Prostate gland (tissue), 2 donors: ENCODE measurements around the gene SUGCT. TPM values are rescaled to one million over a fixed set of nuclear protein-coding genes. Genes with fewer than 3 reads are reported as not detected.

ENCODE experiments used
- DNase-seq: peaks from one replicate; pipeline ENCODE4 v3.0.0-alpha.2; 2019; ENCODE audit warnings: low spot score
- H3K27ac ChIP-seq, 2 donors: fragments of 200-600 bp; sonication (generic); 2 replicates each; pipeline ENCODE4 v1.5.1; 2017 to 2019
- H3K27me3 ChIP-seq: fragments of 200-600 bp; sonication (generic); replicated peaks from 2 replicates; pipeline ENCODE4 v1.5.1; 2019; ENCODE audit not compliant: insufficient read depth
- H3K36me3 ChIP-seq, 2 donors: fragments of 200-600 bp; sonication (generic); 1 replicate in 1 of 2; 2 replicates in 1 of 2; pipeline versions ENCODE4 v1.5.1 to v1.8.1; 2017 to 2019
- H3K4me1 ChIP-seq: fragments of 200-600 bp; sonication (generic); replicated peaks from 2 replicates; pipeline ENCODE4 v1.5.1; 2019
- H3K4me3 ChIP-seq, 2 donors: fragments of 200-600 bp; sonication (generic); 2 replicates each; pipeline ENCODE4 v1.5.1; 2017 to 2019
- H3K9me3 ChIP-seq: fragments of 200-600 bp; sonication (generic); 2 replicates; pipeline ENCODE4 v1.5.1; 2017
- POLR2A ChIP-seq: fragments of 450-650 bp; IDR thresholded peaks from one replicate; pipeline ENCODE4 v1.6.1; 2016; ENCODE audit warnings: antibody characterized with exemption, mild to moderate bottlenecking
- POLR2AphosphoS5 ChIP-seq: sonication (generic); formaldehyde crosslinking; IDR thresholded peaks from one replicate; pipeline ENCODE4 v1.6.1; 2017; ENCODE audit warnings: antibody characterized with exemption
- WGBS: methylation state at CpG from one replicate; pipeline ENCODE4 v1.1.5; 2018; 5-methylcytosine and 5-hydroxymethylcytosine counted together
- intact Hi-C: fragments of 100-400 bp; cut with DNase I; formaldehyde crosslinking; loops from one replicate; pipeline ENCODE4 v1.14.2; 2022
- total RNA-seq, 2 donors: library from RNA; depleted of rRNA; stranded (reverse); fragments of >200 nt; gene quantifications; one replicate each; pipeline ENCODE4 v1.1.0, GENCODE V29; 2016
- TF ChIP-seq, protein P1 (sequence below), 4 experiments: fragments of 200-600 bp in 2 of 4; fragments of 450-650 bp in 2 of 4; sonication (generic) in 2 of 4; IDR thresholded peaks; 1 replicate in 3 of 4; 2 replicates in 1 of 4; pipeline ENCODE4 v1.5.1; 2016 to 2019; ENCODE audit warnings: antibody characterized with exemption in 4 of 4, mild to moderate bottlenecking in 2 of 4, moderate library complexity in 2 of 4

The SUGCT gene
- total RNA-seq, 2 donors from 2014 or later = 2.2 to 3.2 TPM

DNA sequence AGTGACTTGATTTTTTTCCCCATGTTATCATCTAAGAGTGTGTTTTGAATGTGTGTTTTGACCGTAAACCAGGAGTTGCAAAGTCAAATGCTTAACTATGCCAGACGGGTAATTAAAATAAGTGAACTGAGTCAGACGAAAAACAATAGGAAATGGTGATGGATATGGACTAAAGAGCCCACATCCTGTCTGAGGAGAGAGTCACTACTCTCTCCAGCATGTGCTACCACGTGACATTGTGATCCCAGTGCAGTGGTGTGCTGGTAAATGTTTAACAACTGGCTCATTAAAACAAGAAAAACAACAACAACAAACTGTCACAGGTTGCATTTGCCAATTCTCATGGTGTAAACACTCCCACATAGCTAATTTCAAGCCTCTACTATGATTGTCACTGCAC is 164.3 kb downstream of the SUGCT start:
- no peak for DNase-seq
- Histone ChIP-seq H3K27ac (no peak overlapping the region), H3K4me3 (no peak overlapping the region), H3K4me1 (no peaks in the 10 kb centered on the region), H3K27me3 (no peaks in the 10 kb centered on the region), H3K36me3 (no peaks in the 10 kb centered on the region), H3K9me3 (no peaks in the 10 kb centered on the region)
- intact Hi-C loops = no loop called here
- 80% methylated on average over 4 of the region's 4 CpGs for WGBS
- TF ChIP-seq POLR2A = no peak
- no peak for TF ChIP-seq POLR2AphosphoS5
- TF ChIP-seq, protein P1, sequence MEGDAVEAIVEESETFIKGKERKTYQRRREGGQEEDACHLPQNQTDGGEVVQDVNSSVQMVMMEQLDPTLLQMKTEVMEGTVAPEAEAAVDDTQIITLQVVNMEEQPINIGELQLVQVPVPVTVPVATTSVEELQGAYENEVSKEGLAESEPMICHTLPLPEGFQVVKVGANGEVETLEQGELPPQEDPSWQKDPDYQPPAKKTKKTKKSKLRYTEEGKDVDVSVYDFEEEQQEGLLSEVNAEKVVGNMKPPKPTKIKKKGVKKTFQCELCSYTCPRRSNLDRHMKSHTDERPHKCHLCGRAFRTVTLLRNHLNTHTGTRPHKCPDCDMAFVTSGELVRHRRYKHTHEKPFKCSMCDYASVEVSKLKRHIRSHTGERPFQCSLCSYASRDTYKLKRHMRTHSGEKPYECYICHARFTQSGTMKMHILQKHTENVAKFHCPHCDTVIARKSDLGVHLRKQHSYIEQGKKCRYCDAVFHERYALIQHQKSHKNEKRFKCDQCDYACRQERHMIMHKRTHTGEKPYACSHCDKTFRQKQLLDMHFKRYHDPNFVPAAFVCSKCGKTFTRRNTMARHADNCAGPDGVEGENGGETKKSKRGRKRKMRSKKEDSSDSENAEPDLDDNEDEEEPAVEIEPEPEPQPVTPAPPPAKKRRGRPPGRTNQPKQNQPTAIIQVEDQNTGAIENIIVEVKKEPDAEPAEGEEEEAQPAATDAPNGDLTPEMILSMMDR (IDR thresholded peaks at IDR 0.05) = no peak

DNA sequence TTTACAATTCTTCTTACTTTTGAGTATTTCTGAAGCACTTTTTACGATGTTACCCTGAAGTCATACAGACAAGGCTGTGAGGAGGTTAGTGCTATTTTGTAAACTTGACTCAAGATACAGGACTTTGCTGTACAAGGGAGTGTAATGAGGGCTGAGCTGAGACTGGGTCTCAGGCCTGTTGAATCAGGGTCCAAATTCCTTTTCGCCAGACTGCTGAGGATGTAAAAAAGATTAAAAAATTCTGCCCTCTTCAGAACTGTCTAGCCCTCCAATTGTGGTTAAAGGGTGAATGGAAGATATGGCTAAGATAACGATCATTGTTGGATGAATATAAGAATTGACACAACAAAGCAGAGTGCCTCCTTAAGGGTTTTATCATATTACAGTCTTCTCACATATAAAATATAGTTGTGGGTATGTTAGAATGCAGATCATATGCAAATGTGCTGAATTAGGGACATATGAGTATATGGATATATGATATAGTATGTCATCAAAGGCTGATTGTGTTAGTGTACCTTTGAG is 165.4 kb downstream of the SUGCT start:
- no peaks in the 10 kb centered on the region for H3K9me3 ChIP-seq
- TF ChIP-seq POLR2AphosphoS5 = no peak
- TF ChIP-seq, protein P1 (IDR thresholded peaks at IDR 0.05) = no peak
- no peak for TF ChIP-seq POLR2A
- no peak for DNase-seq
- WGBS = 80% methylated on average over 3 of the region's 3 CpGs
- H3K27me3 ChIP-seq = no peaks in the 10 kb centered on the region
- H3K4me3 ChIP-seq = no peak overlapping the region
- intact Hi-C loops = no loop called here
- H3K27ac ChIP-seq = no peak overlapping the region
- no peaks in the 10 kb centered on the region for H3K36me3 ChIP-seq
- no peaks in the 10 kb centered on the region for H3K4me1 ChIP-seq

DNA sequence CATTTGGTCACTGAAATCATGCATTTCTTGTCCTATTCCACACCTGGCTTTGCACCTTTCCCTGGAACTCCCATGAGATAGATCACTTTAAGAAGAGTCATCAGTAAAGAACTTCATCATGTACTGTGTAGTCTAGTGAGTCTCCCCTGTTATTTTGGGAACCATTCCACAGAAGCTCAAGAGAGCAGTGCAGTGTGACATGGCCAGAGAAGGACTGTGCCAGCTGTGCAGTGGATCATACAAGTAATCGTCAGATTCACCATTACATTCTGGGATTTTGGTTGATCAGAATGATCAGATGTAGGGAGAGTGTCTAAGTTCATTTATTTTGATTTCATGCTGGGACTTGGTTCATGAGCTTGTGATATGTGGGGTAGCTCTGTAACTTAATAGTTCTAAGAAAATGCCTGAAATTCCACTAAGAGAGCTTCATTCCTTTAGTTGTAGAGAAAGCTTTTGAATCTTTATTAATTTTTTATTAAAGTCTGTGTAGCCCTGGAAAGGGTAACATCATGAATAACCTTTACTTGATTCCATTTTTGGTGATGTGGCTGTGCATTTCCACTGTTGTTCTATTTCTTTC is 166.8 kb downstream of the SUGCT start:
- H3K4me3 ChIP-seq = no peak overlapping the region
- WGBS = 65% methylated on average over 1 of the region's 1 CpG
- no peaks in the 10 kb centered on the region for H3K36me3 ChIP-seq
- no peak for DNase-seq
- no peaks in the 10 kb centered on the region for H3K27me3 ChIP-seq
- intact Hi-C loops = no loop called here
- H3K9me3 ChIP-seq = no peaks in the 10 kb centered on the region
- no peak for TF ChIP-seq POLR2A
- TF ChIP-seq, protein P1 (IDR thresholded peaks at IDR 0.05) = no peak
- H3K4me1 ChIP-seq = no peaks in the 10 kb centered on the region
- no peak overlapping the region for H3K27ac ChIP-seq

DNA sequence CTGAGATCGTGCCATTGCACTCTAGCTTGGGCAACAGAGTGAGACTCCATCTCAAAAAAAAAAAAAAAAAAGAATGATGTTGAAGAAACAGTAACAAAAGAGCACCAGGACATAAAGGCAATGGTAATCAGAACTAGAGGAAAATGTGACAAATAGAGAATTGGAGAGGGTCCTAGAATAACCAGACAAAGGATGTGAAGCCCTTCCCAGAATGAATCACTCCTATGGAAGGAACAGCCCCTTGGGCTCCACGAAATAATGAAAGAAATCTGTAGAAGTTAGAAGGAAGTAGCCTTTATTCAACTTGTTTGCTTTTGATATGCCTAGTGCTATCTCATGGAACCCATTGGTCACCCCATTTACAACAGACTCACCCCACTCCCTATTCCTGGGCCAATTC is 169.2 kb downstream of the SUGCT start:
- Histone ChIP-seq H3K4me1 (no peaks in the 10 kb centered on the region), H3K4me3 (no peak overlapping the region), H3K27ac (no peak overlapping the region), H3K27me3 (no peaks in the 10 kb centered on the region), H3K9me3 (no peaks in the 10 kb centered on the region), H3K36me3 (no peaks in the 10 kb centered on the region)
- no peak for TF ChIP-seq POLR2A
- no peak for TF ChIP-seq POLR2AphosphoS5
- TF ChIP-seq, protein P1 (IDR thresholded peaks at IDR 0.05) = no peak
- DNase-seq = no peak
- 97% methylated on average over 2 of the region's 2 CpGs for WGBS
- intact Hi-C loops = no loop called here

DNA sequence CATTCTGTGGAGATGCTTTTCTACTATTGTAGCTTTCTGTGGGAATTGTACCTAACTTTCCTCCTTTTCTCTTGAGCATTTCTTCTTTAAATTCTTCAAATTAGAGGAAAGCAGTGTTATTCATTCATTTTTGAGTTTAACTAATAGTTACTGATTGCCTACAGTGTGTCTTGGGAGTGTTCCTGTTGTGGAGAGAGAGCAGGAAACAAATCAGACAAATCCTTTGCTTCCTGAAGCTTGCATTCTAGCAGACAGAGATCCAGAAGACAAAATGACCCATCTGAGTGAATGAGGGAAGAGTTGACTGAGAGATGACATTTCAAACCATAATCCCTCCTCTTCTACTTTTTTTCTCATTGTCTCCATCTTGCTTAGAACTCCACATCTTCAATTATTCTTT is 170.4 kb downstream of the SUGCT start:
- no peak for TF ChIP-seq POLR2A
- TF ChIP-seq, protein P1 (IDR thresholded peaks at IDR 0.05) = no peak
- TF ChIP-seq POLR2AphosphoS5 = no peak
- DNase-seq = no peak
- H3K27ac ChIP-seq = no peak overlapping the region
- H3K27me3 ChIP-seq = no peaks in the 10 kb centered on the region
- no peaks in the 10 kb centered on the region for H3K36me3 ChIP-seq
- H3K4me3 ChIP-seq = no peak overlapping the region
- no peaks in the 10 kb centered on the region for H3K9me3 ChIP-seq
- intact Hi-C loops = no loop called here
- no peaks in the 10 kb centered on the region for H3K4me1 ChIP-seq
